ENCODE results near the gene PPFIA4.
"Not testable (repeated sequence)": the region's sequence is repeated elsewhere in the genome, so short reads cannot be mapped to it uniquely, and the experiment has no call there.

The PPFIA4 gene

GRCh38 chr1:203026031-203026665 lies at the start of gene PPFIA4:
TSS of gene PPFIA4 (plus strand) at chr1:203026491. CDS start at chr1:203039009, 12,518 bp downstream.
- in situ Hi-C loops (cut with HindIII; ENCODE audit: low sequenced_read_pairs) = no loop called here
- peak within 1 kb of the TSS; percentile 55 for H3K4me3 ChIP-seq (ENCODE audit: low read depth, low read length)
- DNase-seq (ENCODE audit: low read depth, low spot score) = peak; percentile 80
- no peak for TF ChIP-seq CTCF (IDR thresholded peaks at IDR 0.05; ENCODE audit: low read depth, low read length)

GRCh38 chr1:202976633-202977032 lies 49.7 kb upstream of the PPFIA4 start:
- no peak for DNase-seq (ENCODE audit: low read depth, low spot score)
- no peak for TF ChIP-seq CTCF (IDR thresholded peaks at IDR 0.05; ENCODE audit: low read depth, low read length)
- H3K4me3 ChIP-seq (ENCODE audit: low read depth, low read length) = no peak overlapping the region
- in situ Hi-C loops (cut with HindIII; ENCODE audit: low sequenced_read_pairs) = no loop called here

GRCh38 chr1:202979459-202979858 lies 46.8 kb upstream of the PPFIA4 start:
- no peak overlapping the region for H3K4me3 ChIP-seq (ENCODE audit: low read depth, low read length)
- DNase-seq (ENCODE audit: low read depth, low spot score) = no peak
- in situ Hi-C loops (cut with HindIII; ENCODE audit: low sequenced_read_pairs) = no loop called here
- TF ChIP-seq CTCF (IDR thresholded peaks at IDR 0.05; ENCODE audit: low read depth, low read length) = no peak

GRCh38 chr1:202981939-202982338 lies 44.4 kb upstream of the PPFIA4 start:
- DNase-seq (ENCODE audit: low read depth, low spot score) = no peak
- no peak for TF ChIP-seq CTCF (IDR thresholded peaks at IDR 0.05; ENCODE audit: low read depth, low read length)
- H3K4me3 ChIP-seq (ENCODE audit: low read depth, low read length) = no peak overlapping the region
- in situ Hi-C loops (cut with HindIII; ENCODE audit: low sequenced_read_pairs) = no loop called here

- no peak for DNase-seq (ENCODE audit: low read depth, low spot score)
- TF ChIP-seq CTCF (IDR thresholded peaks at IDR 0.05; ENCODE audit: low read depth, low read length) = no peak
- in situ Hi-C loops (cut with HindIII; ENCODE audit: low sequenced_read_pairs) = no loop called here
- no peak overlapping the region for H3K4me3 ChIP-seq (ENCODE audit: low read depth, low read length)
Measured at GRCh38 chr1:202982715-202983430, 43.4 kb upstream of the PPFIA4 start.

GRCh38 chr1:202986120-202986519 lies 40.2 kb upstream of the PPFIA4 start:
- H3K4me3 ChIP-seq (ENCODE audit: low read depth, low read length); DNase-seq (ENCODE audit: low read depth, low spot score); in situ Hi-C loops (cut with HindIII; ENCODE audit: low sequenced_read_pairs): not testable (repeated sequence)

GRCh38 chr1:202987255-202987654 lies 39.0 kb upstream of the PPFIA4 start:
- H3K4me3 ChIP-seq (ENCODE audit: low read depth, low read length) = no peak overlapping the region
- in situ Hi-C loops (cut with HindIII; ENCODE audit: low sequenced_read_pairs) = no loop called here
- DNase-seq (ENCODE audit: low read depth, low spot score) = no peak
- no peak for TF ChIP-seq CTCF (IDR thresholded peaks at IDR 0.05; ENCODE audit: low read depth, low read length)

All from astrocyte of the spinal cord (primary cell).